CD14-positive monocyte (primary cell): Measurements from ENCODE around the gene DNAJB1. TPM values are rescaled to one million over a fixed set of nuclear protein-coding genes. Genes with fewer than 3 reads are reported as not detected.
A peak's percentile ranks its signal among the peaks of the same experiment; 100 is the strongest.

ENCODE experiments used
- DNase-seq, 3 donors: peaks; one replicate each; pipeline ENCODE4 v3.0.0-alpha.2; 2011 to 2022
- H2AFZ ChIP-seq: 2 replicates; pipeline ENCODE4 v1.6.0; 2012; ENCODE audit warnings: mild to moderate bottlenecking, low read depth, low read length, inconsistent platforms; ENCODE audit not compliant: insufficient read depth, poor library complexity, severe bottlenecking
- H3K27ac ChIP-seq, 2 donors: 1 replicate in 1 of 2; 2 replicates in 1 of 2; pipeline ENCODE4 v1.5.1; 2012 to 2013; ENCODE audit warnings: low read length in 2 of 2, control low read depth in 1 of 2, inconsistent platforms in 1 of 2, low read depth in 1 of 2, mild to moderate bottlenecking in 1 of 2
- H3K27me3 ChIP-seq, 2 donors: one replicate each; pipeline versions ENCODE4 v1.6.0 to v1.6.1; 2011 to 2013; ENCODE audit warnings: low read length in 2 of 2; ENCODE audit not compliant: control insufficient read depth in 2 of 2, insufficient read depth in 2 of 2
- H3K36me3 ChIP-seq, 2 donors: replicated peaks in 1 of 2; 1 replicate in 1 of 2; 2 replicates in 1 of 2; pipeline versions ENCODE4 v1.5.1 to v1.6.1; 2012 to 2013; ENCODE audit warnings: low read length in 2 of 2, control low read depth in 1 of 2, inconsistent platforms in 1 of 2, mild to moderate bottlenecking in 1 of 2; ENCODE audit not compliant: insufficient read depth in 2 of 2, control insufficient read depth in 1 of 2
- H3K4me1 ChIP-seq, 2 donors: 1 replicate in 1 of 2; 2 replicates in 1 of 2; pipeline versions ENCODE4 v1.5.1 to v1.6.1; 2012 to 2013; ENCODE audit warnings: low read length in 2 of 2, control low read depth in 1 of 2, inconsistent platforms in 1 of 2, mild to moderate bottlenecking in 1 of 2, moderate library complexity in 1 of 2; ENCODE audit not compliant: insufficient read depth in 2 of 2, control insufficient read depth in 1 of 2
- H3K4me2 ChIP-seq: replicated peaks from 2 replicates; pipeline ENCODE3; 2012; ENCODE audit warnings: low read length, moderate library complexity, mild to moderate bottlenecking; ENCODE audit not compliant: poor library complexity, severe bottlenecking; ENCODE audit errors: extremely low read depth
- H3K4me3 ChIP-seq, 3 experiments: fragments of 200-600 bp in 1 of 3; sonication (generic) in 1 of 3; replicated peaks in 1 of 3; 1 replicate in 2 of 3; 2 replicates in 1 of 3; pipeline ENCODE4 v1.5.1; 2011 to 2013; ENCODE audit warnings: low read length in 3 of 3, mild to moderate bottlenecking in 3 of 3, control low read depth in 2 of 3, low read depth in 2 of 3, inconsistent platforms in 1 of 3, moderate library complexity in 1 of 3
- H3K79me2 ChIP-seq: 2 replicates; pipeline ENCODE4 v1.6.0; 2012; ENCODE audit warnings: mild to moderate bottlenecking, control low read depth, inconsistent platforms, low read length, moderate library complexity; ENCODE audit not compliant: insufficient read depth
- H3K9ac ChIP-seq: 2 replicates; pipeline ENCODE4 v1.6.0; 2017; ENCODE audit warnings: low read length, mild to moderate bottlenecking; ENCODE audit not compliant: insufficient read depth, poor library complexity, severe bottlenecking
- H3K9me3 ChIP-seq, 2 donors: replicated peaks in 1 of 2; 1 replicate in 1 of 2; 2 replicates in 1 of 2; pipeline versions ENCODE4 v1.5.1 to v1.6.1; 2012 to 2013; ENCODE audit warnings: low read length in 2 of 2, control low read depth in 1 of 2; ENCODE audit not compliant: control insufficient read depth in 1 of 2, insufficient read depth in 1 of 2
- H4K20me1 ChIP-seq: 2 replicates; pipeline ENCODE4 v1.6.0; 2012; ENCODE audit warnings: mild to moderate bottlenecking, low read length, control low read depth, moderate library complexity; ENCODE audit not compliant: insufficient read depth
- H3K27ac Mint-ChIP-seq, 7 donors: one replicate each; pipeline ENCODE4 v1.8.0; 2020; ENCODE audit warnings: mild to moderate bottlenecking in 7 of 7, mixed read lengths in 7 of 7, moderate library complexity in 6 of 7, inconsistent platforms in 2 of 7
- H3K27me3 Mint-ChIP-seq, 3 donors: one replicate each; pipeline ENCODE4 v1.8.0; 2021 to 2022; ENCODE audit warnings: low read depth in 3 of 3, mild to moderate bottlenecking in 3 of 3, mixed read lengths in 3 of 3, moderate library complexity in 3 of 3, inconsistent platforms in 1 of 3
- H3K36me3 Mint-ChIP-seq, 2 donors: one replicate each; pipeline ENCODE4 v1.8.0; 2020; ENCODE audit warnings: mixed read lengths in 2 of 2, inconsistent platforms in 1 of 2, mild to moderate bottlenecking in 1 of 2
- H3K4me1 Mint-ChIP-seq: one replicate; pipeline ENCODE4 v1.8.0; 2020; ENCODE audit warnings: mild to moderate bottlenecking, mixed read lengths
- H3K4me3 Mint-ChIP-seq, 2 donors: one replicate each; pipeline ENCODE4 v1.8.0; 2020; ENCODE audit warnings: mild to moderate bottlenecking in 2 of 2, mixed read lengths in 2 of 2, moderate library complexity in 1 of 2
- H3K9me3 Mint-ChIP-seq, 7 donors: one replicate each; pipeline ENCODE4 v1.8.0; 2020 to 2022; ENCODE audit warnings: mixed read lengths in 7 of 7, mild to moderate bottlenecking in 6 of 7, moderate library complexity in 6 of 7, inconsistent platforms in 2 of 7
- WGBS: methylation state at CpG from one replicate; pipeline ENCODE4 v1.1.5; 2013; ENCODE audit warnings: missing lambda C conversion rate; ENCODE audit not compliant: insufficient coverage; 5-methylcytosine and 5-hydroxymethylcytosine counted together
- intact Hi-C, 2 donors: fragments of 100-400 bp; cut with micrococcal nuclease; formaldehyde crosslinking; loops; one replicate each; pipeline versions ENCODE4 v1.15.0 to v1.15.1; 2023
- polyA plus RNA-seq, 3 donors: library from polyadenylated mRNA; depleted of rRNA in 1 of 3; unstranded in 2 of 3; stranded (reverse) in 1 of 3; fragments of 300-500 nt in 2 of 3; fragments of >200 nt in 1 of 3; fragmentation: Illumina TruSeq in 2 of 3; gene quantifications; 1 replicate in 2 of 3; 2 replicates in 1 of 3; pipeline ENCODE4 v1.2.3, GENCODE V29; 2012 to 2021
- TF ChIP-seq, protein P1 (sequence below): fragments of 200-600 bp; IDR thresholded peaks from one replicate; pipeline ENCODE4 v1.8.0; 2022; ENCODE audit warnings: antibody characterized with exemption, mild to moderate bottlenecking

DNAJB1 gene
- polyA plus RNA-seq, 3 donors = 59.3 to 107 (median 70.9) TPM

DNA sequence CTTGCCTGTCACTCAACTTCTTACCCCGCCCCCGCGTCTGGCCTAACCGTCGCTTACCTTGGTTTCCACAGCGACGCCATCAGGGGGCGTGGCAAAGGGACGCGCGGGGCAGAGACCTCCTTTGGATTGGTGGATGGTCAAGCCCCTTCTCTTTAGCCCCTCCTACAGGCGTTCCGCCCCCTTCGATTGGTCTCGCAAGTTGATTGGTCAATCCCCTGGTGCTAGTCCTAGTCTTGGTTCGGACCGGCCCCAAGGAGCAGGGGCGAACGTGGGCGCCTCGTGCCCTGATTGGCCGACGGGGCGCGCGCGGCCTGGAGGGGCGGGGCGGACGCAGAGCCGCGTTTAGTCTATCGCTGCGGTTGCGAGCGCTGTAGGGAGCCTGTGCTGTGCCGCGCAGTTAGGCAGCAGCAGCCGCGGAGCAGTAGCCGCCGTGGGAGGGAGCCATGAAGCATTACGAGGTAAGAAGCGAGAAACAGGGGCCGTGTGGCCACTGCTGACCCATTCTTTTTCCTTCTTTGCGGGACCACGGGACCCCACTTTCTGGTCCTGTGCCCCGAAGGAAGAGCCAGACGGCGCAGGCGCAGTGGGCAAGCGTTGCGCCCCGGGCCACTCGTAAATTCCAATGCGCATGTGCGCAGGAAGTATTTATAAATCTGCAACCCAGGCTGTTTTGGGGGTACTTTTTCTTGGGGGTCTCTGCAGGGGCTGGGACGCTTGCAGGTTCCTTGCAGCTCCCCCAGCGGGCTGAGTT lies 11.2 kb upstream of the DNAJB1 start, which contains the start of gene TECR:
Gene TECR (plus strand): TSS at position 341 of the 751 bp plus-strand sequence. CDS start 103 bp downstream, at position 444.
- peak within 1 kb of the TSS; percentile 95 to 99 (median 98) for H3K27ac Mint-ChIP-seq
- peak within 1 kb of the TSS; percentile 73 for H3K9ac ChIP-seq
- H3K9me3 Mint-ChIP-seq = peaks cover 0 to 4% (median 0%) of the 10 kb centered on the region in 7 donors
- H3K79me2 ChIP-seq = peaks cover 44% of the 10 kb centered on the region
- WGBS = under 1% methylated on average over 47 of the region's 59 CpGs
- no peaks in the 10 kb centered on the region for H3K27me3 Mint-ChIP-seq
- intact Hi-C loops = loop anchor here in 1 of 2 donors (5.0 kb wide), 1 partner anchor 32 kb away; the partner anchor contains the start of gene GIPC1
- H3K4me1 Mint-ChIP-seq = peaks cover 28% of the 10 kb centered on the region
- TF ChIP-seq, protein P1, sequence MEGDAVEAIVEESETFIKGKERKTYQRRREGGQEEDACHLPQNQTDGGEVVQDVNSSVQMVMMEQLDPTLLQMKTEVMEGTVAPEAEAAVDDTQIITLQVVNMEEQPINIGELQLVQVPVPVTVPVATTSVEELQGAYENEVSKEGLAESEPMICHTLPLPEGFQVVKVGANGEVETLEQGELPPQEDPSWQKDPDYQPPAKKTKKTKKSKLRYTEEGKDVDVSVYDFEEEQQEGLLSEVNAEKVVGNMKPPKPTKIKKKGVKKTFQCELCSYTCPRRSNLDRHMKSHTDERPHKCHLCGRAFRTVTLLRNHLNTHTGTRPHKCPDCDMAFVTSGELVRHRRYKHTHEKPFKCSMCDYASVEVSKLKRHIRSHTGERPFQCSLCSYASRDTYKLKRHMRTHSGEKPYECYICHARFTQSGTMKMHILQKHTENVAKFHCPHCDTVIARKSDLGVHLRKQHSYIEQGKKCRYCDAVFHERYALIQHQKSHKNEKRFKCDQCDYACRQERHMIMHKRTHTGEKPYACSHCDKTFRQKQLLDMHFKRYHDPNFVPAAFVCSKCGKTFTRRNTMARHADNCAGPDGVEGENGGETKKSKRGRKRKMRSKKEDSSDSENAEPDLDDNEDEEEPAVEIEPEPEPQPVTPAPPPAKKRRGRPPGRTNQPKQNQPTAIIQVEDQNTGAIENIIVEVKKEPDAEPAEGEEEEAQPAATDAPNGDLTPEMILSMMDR = no peak
- peak within 1 kb of the TSS; percentile 87 to 96 for H3K4me3 Mint-ChIP-seq
- H3K36me3 Mint-ChIP-seq = peaks cover 2 to 7% of the 10 kb centered on the region in 2 donors
- H3K9me3 ChIP-seq = no peaks in the 10 kb centered on the region
- H4K20me1 ChIP-seq = no peaks in the 10 kb centered on the region
- peak within 1 kb of the TSS; percentile 99 for H3K4me2 ChIP-seq
- peak; percentile 100 for DNase-seq
- no peaks in the 10 kb centered on the region for H3K27me3 ChIP-seq
- H3K36me3 ChIP-seq = peaks cover 0 to 2% of the 10 kb centered on the region in 2 donors
- H3K27ac ChIP-seq = peak within 1 kb of the TSS; percentile 78 to 83
- H3K4me1 ChIP-seq = peaks cover 32 to 34% of the 10 kb centered on the region in 2 donors
- H3K4me3 ChIP-seq = peak within 1 kb of the TSS; percentile 54 to 93 (median 88)
- peak within 1 kb of the TSS; percentile 87 for H2AFZ ChIP-seq

DNA sequence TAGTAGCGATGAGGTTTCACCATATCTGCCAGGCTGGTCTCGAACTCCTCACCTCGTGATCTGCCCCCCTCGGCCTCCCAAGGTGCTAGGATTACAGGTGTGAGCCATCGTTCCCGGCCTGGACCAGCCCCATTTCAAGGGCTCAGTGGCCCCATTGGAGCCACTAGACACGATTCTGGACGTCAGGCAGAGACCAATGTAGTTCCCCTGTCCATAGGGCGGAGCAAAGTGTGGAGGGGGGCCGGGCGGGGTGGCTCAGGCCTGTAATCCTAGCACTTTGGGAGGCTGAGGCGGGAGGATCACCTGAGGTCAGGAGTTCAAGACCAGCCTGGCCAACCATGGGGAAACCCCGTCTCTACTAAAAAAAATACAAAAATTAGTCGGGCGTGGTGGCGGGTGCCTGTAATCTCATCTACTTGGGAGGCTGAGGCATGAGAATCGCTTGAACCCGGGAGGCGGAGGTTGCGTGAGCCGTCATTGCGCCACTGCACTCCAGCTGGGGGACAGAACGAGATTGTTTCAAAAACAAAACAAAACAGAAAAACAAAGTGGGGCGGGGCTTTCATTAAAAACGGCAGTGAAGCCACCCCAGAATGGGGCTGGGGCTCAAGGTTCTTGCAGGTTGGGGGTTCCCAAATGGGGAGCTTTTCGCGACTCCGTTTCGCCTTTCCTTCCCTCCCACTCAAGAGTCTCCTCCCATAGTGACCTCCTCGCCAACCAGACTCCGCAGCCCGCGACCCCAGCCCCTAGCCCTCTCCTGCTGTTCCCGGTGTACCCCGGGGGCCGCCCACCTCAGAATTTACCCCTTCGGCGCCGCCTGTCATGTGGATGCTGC lies 10.4 kb upstream of the DNAJB1 start:
- Histone ChIP-seq H3K9me3 (no peaks in the 10 kb centered on the region), H3K4me1 (peaks cover 32 to 34% of the 10 kb centered on the region in 2 donors), H3K27me3 (no peaks in the 10 kb centered on the region), H3K79me2 (peaks cover 39% of the 10 kb centered on the region), H3K4me3 (peak overlapping the region; percentile 54 to 93 (median 71)), H2AFZ (peak overlapping the region; percentile 73), H3K36me3 (no peaks in the 10 kb centered on the region), H3K9ac (peak overlapping the region; percentile 73), H3K4me2 (peak overlapping the region; percentile 99), H4K20me1 (no peaks in the 10 kb centered on the region), H3K27ac (peak overlapping the region; percentile 78 to 83)
- WGBS = 49% methylated on average over 27 of the region's 39 CpGs
- peak in 1 of 3 donors; percentile 40 for DNase-seq
- H3K4me3 Mint-ChIP-seq = peak overlapping the region; percentile 87 to 96
- intact Hi-C loops = no loop called here
- H3K4me1 Mint-ChIP-seq = peaks cover 28% of the 10 kb centered on the region
- H3K27ac Mint-ChIP-seq = peak overlapping the region; percentile 93 to 99 (median 98)
- H3K9me3 Mint-ChIP-seq = peaks cover 0 to 4% (median 0%) of the 10 kb centered on the region in 7 donors
- TF ChIP-seq, protein P1 = no peak
- H3K36me3 Mint-ChIP-seq = peaks cover 2 to 7% of the 10 kb centered on the region in 2 donors
- H3K27me3 Mint-ChIP-seq = no peaks in the 10 kb centered on the region
